Measurements from ENCODE around the gene LRRC37A3. TPM values are rescaled to one million over a fixed set of nuclear protein-coding genes. Genes with fewer than 3 reads are reported as not detected.
"Not testable (repeated sequence)": the region's sequence is repeated elsewhere in the genome, so short reads cannot be mapped to it uniquely, and the experiment has no call there.

The LRRC37A3 gene
- total RNA-seq, 1 experiment from 2014 or later: 1.5 TPM

GRCh38 chr17:64834060-64834459 is 85.2 kb downstream of the LRRC37A3 start:
- DNase-seq (ENCODE audit: low read depth): not testable (repeated sequence)

GRCh38 chr17:64830631-64831040 is 88.6 kb downstream of the LRRC37A3 start:
- DNase-seq (ENCODE audit: low read depth): not testable (repeated sequence)

DNA sequence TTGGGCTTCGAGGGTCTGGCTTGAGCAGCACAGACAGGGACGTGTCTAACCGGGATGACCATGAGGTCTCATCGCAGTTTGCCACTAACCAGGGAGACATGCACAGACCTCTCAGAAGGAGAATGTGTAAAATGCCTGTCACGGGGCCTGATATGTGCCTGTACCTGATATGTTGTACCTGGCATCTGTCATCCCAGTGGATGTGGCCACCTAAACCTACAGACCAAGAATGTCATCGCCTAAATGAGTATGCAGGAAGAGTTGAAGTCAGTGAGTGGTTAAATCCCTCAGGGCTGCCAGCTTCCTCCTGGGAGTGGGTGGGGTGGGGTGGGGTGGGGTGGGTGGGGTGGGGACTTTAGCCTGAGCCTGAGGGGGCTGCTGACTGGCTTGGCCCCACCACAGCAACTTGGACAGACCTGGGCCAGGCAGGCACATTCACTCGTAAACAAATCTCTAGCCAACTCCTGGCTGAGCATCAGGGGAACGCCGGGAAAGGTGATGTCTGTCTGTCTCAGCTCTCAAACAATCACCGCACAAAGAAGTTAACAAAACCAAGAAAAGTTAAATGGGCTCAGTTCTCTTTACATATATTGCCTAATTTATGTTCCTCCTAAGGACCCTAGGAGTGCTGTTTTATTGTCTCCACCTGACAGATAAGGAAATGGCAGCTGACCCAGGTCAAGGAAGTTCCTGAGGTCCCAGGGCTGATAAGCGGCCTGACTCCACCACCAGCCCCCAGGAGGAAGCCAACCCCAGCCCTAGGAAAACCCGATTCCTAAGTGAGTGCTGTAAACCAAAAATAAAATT is 89.3 kb downstream of the LRRC37A3 start:
- DNase-seq (ENCODE audit: low read depth): not testable (repeated sequence)

- DNase-seq (ENCODE audit: low read depth): not testable (repeated sequence)
Observed at GRCh38 chr17:64829068-64829467, 90.2 kb downstream of the LRRC37A3 start.

- not testable (repeated sequence) for DNase-seq (ENCODE audit: low read depth)
Observed at GRCh38 chr17:64818904-64819303, 100.4 kb downstream of the LRRC37A3 start.

DNA sequence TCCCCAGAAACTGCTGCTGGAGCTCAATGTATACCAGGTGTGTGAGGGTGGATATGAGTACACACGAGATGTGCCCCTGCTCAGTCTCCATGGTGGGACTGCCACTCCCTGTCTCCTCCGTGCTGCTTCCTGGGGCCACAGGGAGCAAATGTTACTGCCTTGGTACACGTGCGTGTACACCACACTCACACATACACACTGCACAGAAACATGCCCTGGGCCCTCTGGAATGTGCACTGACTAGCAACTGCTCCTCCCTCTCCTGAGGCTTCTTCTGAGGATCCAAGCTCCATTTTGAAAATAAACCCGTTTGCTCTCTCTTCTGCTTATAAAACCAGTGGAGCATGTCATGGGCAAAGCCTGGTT is 103.5 kb downstream of the LRRC37A3 start:
- DNase-seq (ENCODE audit: low read depth): not testable (repeated sequence)

DNA sequence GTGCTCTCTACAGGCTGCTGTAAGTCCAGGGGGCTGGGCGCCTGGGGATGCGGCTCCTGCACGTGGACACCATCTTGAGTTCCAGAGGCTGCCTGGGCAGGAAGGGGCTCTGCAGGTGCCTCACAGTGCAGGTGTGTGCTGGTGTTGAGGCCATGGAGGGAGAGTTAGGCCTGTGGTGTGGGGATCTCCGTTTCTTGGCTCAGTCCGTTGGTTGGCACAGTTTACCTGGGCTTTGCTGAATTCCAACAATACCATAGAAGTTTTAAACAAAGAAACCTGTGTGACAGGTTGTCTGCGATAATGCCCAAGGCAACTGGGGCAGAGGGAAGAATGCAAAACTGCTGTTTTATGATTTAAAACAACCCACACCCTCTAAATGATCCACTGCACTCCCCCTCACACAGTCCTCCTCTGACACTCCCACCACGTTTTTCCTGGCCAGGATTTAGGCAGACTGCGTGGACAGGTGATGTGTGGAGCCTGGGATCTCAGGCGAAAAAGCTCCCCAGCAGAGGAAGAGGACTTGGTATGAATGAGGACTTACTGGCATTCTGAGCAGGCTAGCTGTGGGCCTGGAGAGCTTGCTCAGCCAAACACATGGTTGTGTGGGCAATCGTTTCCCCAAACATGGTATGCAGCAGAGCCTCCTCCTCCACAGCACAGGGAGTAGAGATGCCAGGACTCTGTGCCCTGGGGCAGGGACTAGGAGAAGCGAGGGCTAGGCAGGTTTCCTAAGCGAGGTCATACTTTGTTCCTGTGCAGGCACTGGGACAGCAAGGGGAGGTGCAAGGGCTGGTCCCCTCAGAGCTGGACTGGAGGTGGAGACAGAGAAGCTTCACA is 104.1 kb downstream of the LRRC37A3 start:
- DNase-seq (ENCODE audit: low read depth): not testable (repeated sequence)

DNA sequence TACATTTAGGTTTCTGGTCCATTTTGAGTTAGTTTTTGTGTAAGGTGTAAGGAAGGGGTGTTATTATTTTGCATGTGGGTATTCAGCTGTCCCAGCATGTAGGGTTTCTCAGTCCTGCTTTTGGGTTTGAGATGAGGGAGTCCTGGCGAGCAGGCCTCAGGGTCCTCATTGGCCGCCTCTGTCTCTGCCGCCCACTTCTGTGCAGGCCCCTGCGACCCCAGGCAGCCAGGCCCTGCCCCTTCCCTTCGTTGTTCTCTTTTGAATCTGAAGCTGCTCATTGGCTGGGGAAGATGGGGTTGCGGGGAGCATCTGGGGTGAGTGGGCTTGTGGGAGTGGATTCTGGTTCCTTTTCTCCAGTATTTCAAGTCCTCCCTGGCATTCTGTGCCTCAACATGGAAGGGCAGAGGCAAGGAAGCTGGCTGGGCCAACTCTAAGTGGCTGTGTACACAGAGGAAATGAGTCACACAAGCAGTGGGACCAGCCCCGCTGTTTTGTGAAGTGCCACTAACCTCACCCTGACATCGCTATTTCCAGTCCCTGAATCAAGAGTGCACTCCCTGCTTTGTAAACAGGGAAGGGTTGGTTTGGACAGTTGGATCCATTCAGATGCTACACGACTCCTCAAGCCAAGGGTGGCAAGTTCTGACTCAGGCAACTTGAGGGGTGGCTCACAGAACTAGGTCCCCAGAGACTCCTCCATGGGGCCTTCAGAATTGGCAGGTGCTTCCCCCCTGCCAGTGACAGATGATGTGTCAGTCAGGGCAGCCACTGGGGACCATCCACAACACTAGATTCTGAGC is 110.9 kb downstream of the LRRC37A3 start:
- DNase-seq (ENCODE audit: low read depth): peak; percentile 87

Other genes starting within 250 kb of the LRRC37A3 start
- gene GNA13, start 137.3 kb upstream of the LRRC37A3 start, total RNA-seq (2014; rRNA removed; shearing (Covaris generic)): 41.9 and 43.5 TPM in 2 replicates
- gene RGS9, start 217.9 kb upstream of the LRRC37A3 start, total RNA-seq (2014; rRNA removed; shearing (Covaris generic)): 0.24 and 1.1 TPM in 2 replicates

Data from Daoy (cell line).